Thyroid gland (tissue), 4 donors: ENCODE data around the gene CCDC80.

Experiments
- CTCF ChIP-seq, 6 experiments: fragments of 200-600 bp in 3 of 6; fragments of 450-650 bp in 3 of 6; sonication (generic) in 3 of 6; IDR thresholded peaks; one replicate each; pipeline ENCODE4 v1.5.1; 2016 to 2019; ENCODE audit warnings: antibody characterized with exemption in 6 of 6, mild to moderate bottlenecking in 2 of 6, inconsistent platforms in 1 of 6, moderate library complexity in 1 of 6
- POLR2A ChIP-seq, 2 donors: fragments of 450-650 bp; IDR thresholded peaks; one replicate each; pipeline ENCODE4 v1.6.1; 2017; ENCODE audit warnings: antibody characterized with exemption in 2 of 2, mild to moderate bottlenecking in 2 of 2, moderate library complexity in 1 of 2

GRCh38 chr3:112685956-112686799 lies 45.2 kb upstream of the CCDC80 start:
- TF ChIP-seq CTCF (IDR thresholded peaks at IDR 0.05): no peak
- TF ChIP-seq POLR2A (IDR thresholded peaks at IDR 0.05): no peak
